HepG2 (cell line): ENCODE measurements around the gene GBX1. TPM values are rescaled to one million over a fixed set of nuclear protein-coding genes. Genes with fewer than 3 reads are reported as not detected.

Experiments used
- CBX1 ChIP-seq: IDR thresholded peaks from one replicate; pipeline ENCODE4 v1.6.1; 2016; ENCODE audit warnings: antibody characterized with exemption, low read depth
- EHMT2 ChIP-seq: fragments of 200-600 bp; sonication (generic); IDR thresholded peaks from 2 replicates; pipeline ENCODE4 v1.7.0; 2017; ENCODE audit warnings: antibody characterized with exemption, low read depth, low read length, borderline replicate concordance
- FOSL2 ChIP-seq: sonication (generic); formaldehyde crosslinking; IDR thresholded peaks from 2 replicates; pipeline ENCODE4 v1.4.0; 2020; ENCODE audit warnings: missing genetic modification reagents
- MTA1 ChIP-seq: sonication (generic); formaldehyde crosslinking; IDR thresholded peaks from 2 replicates; pipeline ENCODE4 v1.4.0; 2020; ENCODE audit warnings: missing genetic modification reagents, mild to moderate bottlenecking, borderline replicate concordance
- NFE2L1 ChIP-seq: sonication (generic); formaldehyde crosslinking; IDR thresholded peaks from 2 replicates; pipeline ENCODE4 v1.4.0; 2020; ENCODE audit warnings: missing genetic modification reagents, mild to moderate bottlenecking, borderline replicate concordance
- ZFP1 ChIP-seq: IDR thresholded peaks from 2 replicates; pipeline ENCODE4 v1.6.1; 2016
- ZMYM4 ChIP-seq: sonication (generic); formaldehyde crosslinking; IDR thresholded peaks from 2 replicates; pipeline ENCODE4 v1.8.1; 2023; ENCODE audit warnings: mild to moderate bottlenecking, missing genetic modification reagents
- ZNF331 ChIP-seq: sonication (generic); formaldehyde crosslinking; IDR thresholded peaks from 2 replicates; pipeline ENCODE4 v1.4.0; 2020; ENCODE audit warnings: missing genetic modification reagents
- ZNF776 ChIP-seq: sonication (generic); formaldehyde crosslinking; IDR thresholded peaks from 2 replicates; pipeline ENCODE4 v1.4.0; 2020; ENCODE audit warnings: mild to moderate bottlenecking, missing genetic modification reagents
- ZNF780A ChIP-seq: sonication (generic); formaldehyde crosslinking; IDR thresholded peaks from 2 replicates; pipeline ENCODE4 v1.8.0; 2022; ENCODE audit warnings: mild to moderate bottlenecking, missing genetic modification reagents, moderate library complexity
- polyA plus RNA-seq, 8 experiments: library from polyadenylated mRNA; depleted of rRNA in 3 of 8; stranded (reverse) in 7 of 8; unstranded in 1 of 8; fragments of >200 nt; fragmentation: Illumina TruSeq in 4 of 8; extraction: Trizol in 4 of 8; gene quantifications; 2 replicates each; pipeline versions ENCODE4 v1.2.1 to v1.2.3, GENCODE V29; 2011 to 2016; ENCODE audit warnings: low read depth in 4 of 8, missing spikeins in 1 of 8, mixed read lengths in 1 of 8; ENCODE audit not compliant: insufficient read depth in 1 of 8
- total RNA-seq, 5 experiments: library from RNA; depleted of rRNA; stranded (reverse); fragments of >200 nt; fragmentation: Illumina TruSeq; extraction: Trizol; gene quantifications; 2 replicates each; pipeline ENCODE4 v1.2.3, GENCODE V29; 2016; ENCODE audit warnings: low read depth in 1 of 5
- TF ChIP-seq, protein P1 (sequence below): sonication (generic); formaldehyde crosslinking; IDR thresholded peaks from 2 replicates; pipeline ENCODE4 v1.4.0; 2020; ENCODE audit warnings: missing genetic modification reagents
- TF ChIP-seq, protein P2 (sequence below): IDR thresholded peaks from 2 replicates; pipeline ENCODE4 v1.6.1; 2016; ENCODE audit warnings: mild to moderate bottlenecking
- TF ChIP-seq, protein P3 (sequence below): sonication (generic); formaldehyde crosslinking; IDR thresholded peaks from 2 replicates; pipeline ENCODE4 v1.4.0; 2020; ENCODE audit warnings: mild to moderate bottlenecking, missing genetic modification reagents
- TF ChIP-seq, protein P4 (sequence below): sonication (generic); formaldehyde crosslinking; IDR thresholded peaks from 2 replicates; pipeline ENCODE4; 2020; ENCODE audit warnings: missing genetic modification reagents, mild to moderate bottlenecking, borderline replicate concordance
- TF ChIP-seq, protein P5 (sequence below): sonication (generic); formaldehyde crosslinking; IDR thresholded peaks from 2 replicates; pipeline ENCODE4 v1.4.0; 2020; ENCODE audit warnings: mild to moderate bottlenecking, missing genetic modification reagents
- TF ChIP-seq, protein P6 (sequence below): sonication (generic); formaldehyde crosslinking; IDR thresholded peaks from 2 replicates; pipeline ENCODE4 v1.4.0; 2020; ENCODE audit warnings: missing genetic modification reagents

GBX1 gene
- total and polyA plus RNA-seq, 2 of the 13 experiments (the other 11 are each of a cell fraction or from before 2014, with no cell fraction given): not detected

DNA sequence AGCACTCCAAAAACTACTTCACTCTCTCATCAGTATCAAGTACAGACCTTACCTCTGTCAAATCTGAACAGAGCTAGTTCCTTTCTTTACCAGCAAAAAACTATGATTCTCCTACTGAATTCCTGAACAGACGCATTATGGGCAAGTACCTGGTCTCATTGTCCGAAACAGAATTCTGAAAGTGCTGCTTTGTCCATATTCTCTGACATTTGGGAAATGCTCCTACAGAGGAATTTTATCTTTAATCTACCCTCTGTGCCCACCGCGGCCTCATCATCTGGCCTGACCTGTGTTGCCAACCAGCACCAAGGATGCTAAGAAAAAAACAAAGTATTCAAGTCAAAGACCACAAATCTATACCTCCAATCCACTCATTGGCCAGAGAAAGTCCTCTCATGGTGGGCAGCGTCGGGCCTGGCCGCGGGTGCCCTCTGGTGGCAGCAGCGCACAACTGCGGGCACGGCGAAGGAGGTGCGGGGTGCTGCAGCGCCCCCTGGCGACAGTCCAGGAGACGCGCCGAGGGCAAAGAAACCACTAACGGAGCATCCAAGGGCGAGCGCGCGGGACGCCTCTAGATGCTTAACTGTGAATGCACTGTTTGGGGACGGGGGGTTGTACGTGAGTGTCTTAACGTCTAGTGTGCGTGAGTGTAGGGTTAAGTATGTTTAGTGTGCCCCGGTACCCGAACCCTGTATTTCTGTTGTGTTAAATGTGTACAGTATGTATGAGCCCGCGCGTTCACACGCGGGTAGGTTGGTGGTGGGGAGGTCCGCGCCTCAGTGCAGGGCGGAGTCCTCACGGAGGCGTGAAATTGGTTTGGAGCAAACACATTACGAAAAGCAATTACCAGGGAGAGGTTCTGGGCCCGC lies 5.0 kb upstream of the GBX1 start (continued):
- TF ChIP-seq MTA1 (CRISPR knock-in tag): no peak
- TF ChIP-seq, protein P1, sequence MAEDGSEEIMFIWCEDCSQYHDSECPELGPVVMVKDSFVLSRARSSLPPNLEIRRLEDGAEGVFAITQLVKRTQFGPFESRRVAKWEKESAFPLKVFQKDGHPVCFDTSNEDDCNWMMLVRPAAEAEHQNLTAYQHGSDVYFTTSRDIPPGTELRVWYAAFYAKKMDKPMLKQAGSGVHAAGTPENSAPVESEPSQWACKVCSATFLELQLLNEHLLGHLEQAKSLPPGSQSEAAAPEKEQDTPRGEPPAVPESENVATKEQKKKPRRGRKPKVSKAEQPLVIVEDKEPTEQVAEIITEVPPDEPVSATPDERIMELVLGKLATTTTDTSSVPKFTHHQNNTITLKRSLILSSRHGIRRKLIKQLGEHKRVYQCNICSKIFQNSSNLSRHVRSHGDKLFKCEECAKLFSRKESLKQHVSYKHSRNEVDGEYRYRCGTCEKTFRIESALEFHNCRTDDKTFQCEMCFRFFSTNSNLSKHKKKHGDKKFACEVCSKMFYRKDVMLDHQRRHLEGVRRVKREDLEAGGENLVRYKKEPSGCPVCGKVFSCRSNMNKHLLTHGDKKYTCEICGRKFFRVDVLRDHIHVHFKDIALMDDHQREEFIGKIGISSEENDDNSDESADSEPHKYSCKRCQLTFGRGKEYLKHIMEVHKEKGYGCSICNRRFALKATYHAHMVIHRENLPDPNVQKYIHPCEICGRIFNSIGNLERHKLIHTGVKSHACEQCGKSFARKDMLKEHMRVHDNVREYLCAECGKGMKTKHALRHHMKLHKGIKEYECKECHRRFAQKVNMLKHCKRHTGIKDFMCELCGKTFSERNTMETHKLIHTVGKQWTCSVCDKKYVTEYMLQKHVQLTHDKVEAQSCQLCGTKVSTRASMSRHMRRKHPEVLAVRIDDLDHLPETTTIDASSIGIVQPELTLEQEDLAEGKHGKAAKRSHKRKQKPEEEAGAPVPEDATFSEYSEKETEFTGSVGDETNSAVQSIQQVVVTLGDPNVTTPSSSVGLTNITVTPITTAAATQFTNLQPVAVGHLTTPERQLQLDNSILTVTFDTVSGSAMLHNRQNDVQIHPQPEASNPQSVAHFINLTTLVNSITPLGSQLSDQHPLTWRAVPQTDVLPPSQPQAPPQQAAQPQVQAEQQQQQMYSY (CRISPR knock-in tag): no peak
- TF ChIP-seq ZNF780A (CRISPR knock-in tag): no peak
- TF ChIP-seq ZNF331: peak; percentile 79
- TF ChIP-seq EHMT2: no peak
- no peak for TF ChIP-seq ZFP1 (CRISPR knock-in tag)
- TF ChIP-seq, protein P2, sequence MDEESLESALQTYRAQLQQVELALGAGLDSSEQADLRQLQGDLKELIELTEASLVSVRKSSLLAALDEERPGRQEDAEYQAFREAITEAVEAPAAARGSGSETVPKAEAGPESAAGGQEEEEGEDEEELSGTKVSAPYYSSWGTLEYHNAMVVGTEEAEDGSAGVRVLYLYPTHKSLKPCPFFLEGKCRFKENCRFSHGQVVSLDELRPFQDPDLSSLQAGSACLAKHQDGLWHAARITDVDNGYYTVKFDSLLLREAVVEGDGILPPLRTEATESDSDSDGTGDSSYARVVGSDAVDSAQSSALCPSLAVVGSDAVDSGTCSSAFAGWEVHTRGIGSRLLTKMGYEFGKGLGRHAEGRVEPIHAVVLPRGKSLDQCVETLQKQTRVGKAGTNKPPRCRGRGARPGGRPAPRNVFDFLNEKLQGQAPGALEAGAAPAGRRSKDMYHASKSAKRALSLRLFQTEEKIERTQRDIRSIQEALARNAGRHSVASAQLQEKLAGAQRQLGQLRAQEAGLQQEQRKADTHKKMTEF (CRISPR knock-in tag): peak; percentile 41; the same call in 1 of the 2 replicates
- TF ChIP-seq, protein P3, sequence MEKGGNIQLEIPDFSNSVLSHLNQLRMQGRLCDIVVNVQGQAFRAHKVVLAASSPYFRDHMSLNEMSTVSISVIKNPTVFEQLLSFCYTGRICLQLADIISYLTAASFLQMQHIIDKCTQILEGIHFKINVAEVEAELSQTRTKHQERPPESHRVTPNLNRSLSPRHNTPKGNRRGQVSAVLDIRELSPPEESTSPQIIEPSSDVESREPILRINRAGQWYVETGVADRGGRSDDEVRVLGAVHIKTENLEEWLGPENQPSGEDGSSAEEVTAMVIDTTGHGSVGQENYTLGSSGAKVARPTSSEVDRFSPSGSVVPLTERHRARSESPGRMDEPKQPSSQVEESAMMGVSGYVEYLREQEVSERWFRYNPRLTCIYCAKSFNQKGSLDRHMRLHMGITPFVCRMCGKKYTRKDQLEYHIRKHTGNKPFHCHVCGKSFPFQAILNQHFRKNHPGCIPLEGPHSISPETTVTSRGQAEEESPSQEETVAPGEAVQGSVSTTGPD: no peak
- TF ChIP-seq, protein P4, sequence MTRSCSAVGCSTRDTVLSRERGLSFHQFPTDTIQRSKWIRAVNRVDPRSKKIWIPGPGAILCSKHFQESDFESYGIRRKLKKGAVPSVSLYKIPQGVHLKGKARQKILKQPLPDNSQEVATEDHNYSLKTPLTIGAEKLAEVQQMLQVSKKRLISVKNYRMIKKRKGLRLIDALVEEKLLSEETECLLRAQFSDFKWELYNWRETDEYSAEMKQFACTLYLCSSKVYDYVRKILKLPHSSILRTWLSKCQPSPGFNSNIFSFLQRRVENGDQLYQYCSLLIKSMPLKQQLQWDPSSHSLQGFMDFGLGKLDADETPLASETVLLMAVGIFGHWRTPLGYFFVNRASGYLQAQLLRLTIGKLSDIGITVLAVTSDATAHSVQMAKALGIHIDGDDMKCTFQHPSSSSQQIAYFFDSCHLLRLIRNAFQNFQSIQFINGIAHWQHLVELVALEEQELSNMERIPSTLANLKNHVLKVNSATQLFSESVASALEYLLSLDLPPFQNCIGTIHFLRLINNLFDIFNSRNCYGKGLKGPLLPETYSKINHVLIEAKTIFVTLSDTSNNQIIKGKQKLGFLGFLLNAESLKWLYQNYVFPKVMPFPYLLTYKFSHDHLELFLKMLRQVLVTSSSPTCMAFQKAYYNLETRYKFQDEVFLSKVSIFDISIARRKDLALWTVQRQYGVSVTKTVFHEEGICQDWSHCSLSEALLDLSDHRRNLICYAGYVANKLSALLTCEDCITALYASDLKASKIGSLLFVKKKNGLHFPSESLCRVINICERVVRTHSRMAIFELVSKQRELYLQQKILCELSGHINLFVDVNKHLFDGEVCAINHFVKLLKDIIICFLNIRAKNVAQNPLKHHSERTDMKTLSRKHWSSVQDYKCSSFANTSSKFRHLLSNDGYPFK (CRISPR knock-in tag): peak; percentile 34; the same call in 1 of the 2 replicates
- TF ChIP-seq, protein P5, sequence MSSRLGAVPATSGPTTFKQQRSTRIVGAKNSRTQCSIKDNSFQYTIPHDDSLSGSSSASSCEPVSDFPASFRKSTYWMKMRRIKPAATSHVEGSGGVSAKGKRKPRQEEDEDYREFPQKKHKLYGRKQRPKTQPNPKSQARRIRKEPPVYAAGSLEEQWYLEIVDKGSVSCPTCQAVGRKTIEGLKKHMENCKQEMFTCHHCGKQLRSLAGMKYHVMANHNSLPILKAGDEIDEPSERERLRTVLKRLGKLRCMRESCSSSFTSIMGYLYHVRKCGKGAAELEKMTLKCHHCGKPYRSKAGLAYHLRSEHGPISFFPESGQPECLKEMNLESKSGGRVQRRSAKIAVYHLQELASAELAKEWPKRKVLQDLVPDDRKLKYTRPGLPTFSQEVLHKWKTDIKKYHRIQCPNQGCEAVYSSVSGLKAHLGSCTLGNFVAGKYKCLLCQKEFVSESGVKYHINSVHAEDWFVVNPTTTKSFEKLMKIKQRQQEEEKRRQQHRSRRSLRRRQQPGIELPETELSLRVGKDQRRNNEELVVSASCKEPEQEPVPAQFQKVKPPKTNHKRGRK (CRISPR knock-in tag): no peak
- TF ChIP-seq, protein P6, sequence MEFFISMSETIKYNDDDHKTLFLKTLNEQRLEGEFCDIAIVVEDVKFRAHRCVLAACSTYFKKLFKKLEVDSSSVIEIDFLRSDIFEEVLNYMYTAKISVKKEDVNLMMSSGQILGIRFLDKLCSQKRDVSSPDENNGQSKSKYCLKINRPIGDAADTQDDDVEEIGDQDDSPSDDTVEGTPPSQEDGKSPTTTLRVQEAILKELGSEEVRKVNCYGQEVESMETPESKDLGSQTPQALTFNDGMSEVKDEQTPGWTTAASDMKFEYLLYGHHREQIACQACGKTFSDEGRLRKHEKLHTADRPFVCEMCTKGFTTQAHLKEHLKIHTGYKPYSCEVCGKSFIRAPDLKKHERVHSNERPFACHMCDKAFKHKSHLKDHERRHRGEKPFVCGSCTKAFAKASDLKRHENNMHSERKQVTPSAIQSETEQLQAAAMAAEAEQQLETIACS (CRISPR knock-in tag): no peak
- peak; percentile 62 for TF ChIP-seq ZMYM4 (CRISPR knock-in tag)
- TF ChIP-seq ZNF776 (CRISPR knock-in tag): no peak
- no peak for TF ChIP-seq NFE2L1
- no peak for TF ChIP-seq CBX1
- peak; percentile 53 for TF ChIP-seq FOSL2 (CRISPR knock-in tag)
